PC-3 (cell line): Measurements from ENCODE around the gene TBC1D14.

Experiments used
- CTCF ChIP-seq: fragments of 300-600 bp; sonication (generic); conservative IDR thresholded peaks from 2 replicates; pipeline ENCODE4 v1.5.1; 2017; ENCODE audit warnings: antibody characterized with exemption, low read depth, mild to moderate bottlenecking, low read length
- EZH2 ChIP-seq: fragments of 300-600 bp; sonication (generic); IDR thresholded peaks from one replicate; pipeline ENCODE4 v1.6.1; 2017; ENCODE audit warnings: antibody characterized with exemption, mild to moderate bottlenecking, low read length; ENCODE audit not compliant: unreplicated experiment
- EZH2phosphoT487 ChIP-seq: fragments of 300-600 bp; sonication (generic); IDR thresholded peaks from 2 replicates; pipeline ENCODE4 v1.6.1; 2018; ENCODE audit warnings: mild to moderate bottlenecking, antibody characterized with exemption, low read length, borderline replicate concordance

DNA sequence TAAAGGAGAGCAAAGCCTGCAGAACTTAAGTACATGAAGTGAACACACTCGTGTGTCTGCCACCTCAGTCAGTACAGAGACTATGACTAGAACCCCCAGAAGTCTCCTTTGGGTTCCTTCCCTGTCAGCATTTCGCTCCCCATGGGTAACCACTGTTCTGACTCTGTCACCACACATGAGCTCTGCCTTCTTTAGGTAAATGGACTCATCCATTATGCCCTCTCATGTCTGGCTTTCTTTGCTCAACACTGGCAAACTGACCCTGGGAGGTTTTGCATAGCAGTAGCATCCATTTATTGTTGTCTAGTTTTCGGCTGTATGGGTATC, 38.5 kb downstream of the TBC1D14 start:
- TF ChIP-seq EZH2phosphoT487: no peak
- no peak for TF ChIP-seq CTCF
- TF ChIP-seq EZH2: no peak
